Measurements from ENCODE around the gene GNAQ.

DNA sequence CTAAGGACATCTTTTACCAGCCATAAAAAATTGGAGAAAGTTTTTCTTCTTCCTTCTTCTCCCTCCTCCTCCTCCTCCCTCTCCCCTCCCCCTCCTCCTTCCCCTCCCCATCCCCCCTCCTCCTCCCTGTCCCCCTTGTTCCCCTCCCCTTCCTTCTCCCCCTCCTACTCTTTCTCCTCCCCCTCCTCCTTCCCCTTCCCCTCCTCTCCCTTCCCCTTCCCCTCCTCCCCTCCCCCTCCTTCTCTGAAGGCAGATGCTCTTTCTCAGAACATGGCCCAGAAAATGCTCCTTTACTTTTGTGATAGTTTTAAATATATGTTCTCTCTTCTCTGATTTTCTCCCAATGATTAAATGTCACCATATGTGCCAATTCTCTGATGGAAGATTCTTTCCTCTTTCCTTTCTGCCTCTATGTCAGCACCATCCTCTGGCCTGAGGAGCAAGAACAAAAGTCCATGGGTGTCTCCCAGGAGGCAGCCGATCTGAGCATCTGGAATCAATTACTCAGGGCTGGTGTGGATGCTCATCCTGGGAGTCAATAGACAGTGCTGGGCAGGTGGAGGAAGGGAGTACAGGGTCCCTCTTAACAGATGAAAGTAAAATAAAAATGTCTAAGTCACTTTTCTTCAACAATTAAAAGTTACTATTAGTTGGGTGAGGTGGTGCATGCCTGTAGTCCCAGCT lies 320.5 kb downstream of the GNAQ start:
- TF ChIP-seq SIN3A (IDR thresholded peaks at IDR 0.05; ENCODE audit: borderline replicate concordance, low read depth, low read length), result no peak
- no peak for TF ChIP-seq CTCF (IDR thresholded peaks at IDR 0.05)
- no peak for TF ChIP-seq EZH2phosphoT487 (IDR thresholded peaks at IDR 0.05; ENCODE audit: borderline replicate concordance, low read depth)
- no peak for TF ChIP-seq EP300 (IDR thresholded peaks at IDR 0.05; ENCODE audit: borderline replicate concordance in 1 of 2, low read depth in 1 of 2, low read length in 1 of 2)
- TF ChIP-seq FOXM1 (IDR thresholded peaks at IDR 0.05; ENCODE audit: low read depth), result no peak
- TF ChIP-seq GABPA (IDR thresholded peaks at IDR 0.05; ENCODE audit: low read depth), result no peak
- TF ChIP-seq IRF3 (IDR thresholded peaks at IDR 0.05; ENCODE audit: low read depth, low read length), result no peak
- TF ChIP-seq RAD21 (IDR thresholded peaks at IDR 0.05; ENCODE audit: low read length), result no peak
- no peak for TF ChIP-seq POLR2AphosphoS5 (IDR thresholded peaks at IDR 0.05; ENCODE audit: low read depth, low read length)
- TF ChIP-seq TAF1 (IDR thresholded peaks at IDR 0.05; ENCODE audit: borderline replicate concordance, low read depth, low read length), result no peak
- TF ChIP-seq TCF12 (IDR thresholded peaks at IDR 0.05), result peak; percentile 62
- TF ChIP-seq NRF1 (IDR thresholded peaks at IDR 0.05; ENCODE audit: low read depth, low read length), result no peak
- TF ChIP-seq, protein P1, sequence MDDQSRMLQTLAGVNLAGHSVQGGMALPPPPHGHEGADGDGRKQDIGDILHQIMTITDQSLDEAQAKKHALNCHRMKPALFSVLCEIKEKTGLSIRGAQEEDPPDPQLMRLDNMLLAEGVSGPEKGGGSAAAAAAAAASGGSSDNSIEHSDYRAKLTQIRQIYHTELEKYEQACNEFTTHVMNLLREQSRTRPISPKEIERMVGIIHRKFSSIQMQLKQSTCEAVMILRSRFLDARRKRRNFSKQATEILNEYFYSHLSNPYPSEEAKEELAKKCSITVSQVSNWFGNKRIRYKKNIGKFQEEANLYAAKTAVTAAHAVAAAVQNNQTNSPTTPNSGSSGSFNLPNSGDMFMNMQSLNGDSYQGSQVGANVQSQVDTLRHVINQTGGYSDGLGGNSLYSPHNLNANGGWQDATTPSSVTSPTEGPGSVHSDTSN (IDR thresholded peaks at IDR 0.05), result no peak

Data from SK-N-SH (cell line).